ENCODE results near the gene RASSF1.

- TF ChIP-seq LEF1 (IDR thresholded peaks at IDR 0.05; ENCODE audit: borderline replicate concordance) (no peak), SP1 (IDR thresholded peaks at IDR 0.05) (no peak), FOXM1 (IDR thresholded peaks at IDR 0.05; ENCODE audit: borderline replicate concordance) (no peak), HDGF (IDR thresholded peaks at IDR 0.05; ENCODE audit: borderline replicate concordance) (no peak), FOXK2 (IDR thresholded peaks at IDR 0.05) (no peak), FOXA1 (IDR thresholded peaks at IDR 0.05) (no peak), SUZ12 (IDR thresholded peaks at IDR 0.05) (no peak), BHLHE40 (IDR thresholded peaks at IDR 0.05; ENCODE audit: borderline replicate concordance) (no peak), L3MBTL2 (conservative IDR thresholded peaks at IDR 0.05) (no peak), NFRKB (IDR thresholded peaks at IDR 0.05) (no peak)
Observed at GRCh38 chr3:50314342-50314741, 26.3 kb downstream of the RASSF1 start.

Data from HEK293T (cell line).